ENCODE measurements around the gene MBP. TPM values are rescaled to one million over a fixed set of nuclear protein-coding genes. Genes with fewer than 3 reads are reported as not detected.

Gene MBP
- total RNA-seq, 1 experiment from 2014 or later: 47.4 TPM

DNA sequence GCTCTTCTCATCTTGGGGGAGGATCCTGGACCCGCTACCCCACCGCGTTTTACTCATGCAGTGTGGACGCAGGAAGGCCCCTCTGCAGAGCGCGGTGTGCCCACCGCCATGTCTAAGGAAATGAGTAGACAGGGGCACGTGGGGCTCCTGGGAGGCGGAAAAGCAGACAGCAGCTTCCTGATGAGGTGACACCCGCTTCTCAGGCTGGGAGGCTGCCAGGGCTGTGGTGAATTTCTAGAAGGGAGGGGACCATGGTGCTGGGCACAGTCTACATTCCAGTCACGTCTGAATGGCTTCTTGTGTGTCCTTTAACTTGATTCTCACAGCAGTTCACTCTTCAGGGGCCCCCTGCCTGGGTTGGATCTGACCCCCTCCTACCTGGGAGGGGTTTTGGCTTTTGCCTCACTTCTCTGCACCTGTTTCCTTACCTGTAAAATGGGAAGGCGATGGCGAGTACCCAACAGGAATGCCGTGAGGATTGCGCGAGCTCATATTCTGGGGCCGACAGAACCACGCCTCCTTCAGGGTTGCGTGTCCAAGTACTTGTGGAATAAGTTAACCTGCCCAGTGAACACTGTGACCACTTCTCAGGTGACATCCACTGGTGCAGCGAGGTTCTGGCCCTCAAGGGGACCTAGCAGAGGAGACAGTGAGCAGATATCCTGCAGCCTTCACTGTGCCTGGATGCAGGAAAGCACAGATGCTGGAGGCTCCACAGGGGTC, 32.3 kb upstream of the MBP start:
- H3K9me3 ChIP-seq (ENCODE audit: low read length): no peaks in the 10 kb centered on the region
- no peaks in the 10 kb centered on the region for H3K27me3 ChIP-seq (ENCODE audit: low read length)
- DNase-seq: no peak
- TF ChIP-seq EZH2 (IDR thresholded peaks at IDR 0.05; ENCODE audit: low read length, unreplicated experiment) (no peak), EZH2phosphoT487 (IDR thresholded peaks at IDR 0.05; ENCODE audit: borderline replicate concordance, low read length) (no peak)
- TF ChIP-seq, protein P1, sequence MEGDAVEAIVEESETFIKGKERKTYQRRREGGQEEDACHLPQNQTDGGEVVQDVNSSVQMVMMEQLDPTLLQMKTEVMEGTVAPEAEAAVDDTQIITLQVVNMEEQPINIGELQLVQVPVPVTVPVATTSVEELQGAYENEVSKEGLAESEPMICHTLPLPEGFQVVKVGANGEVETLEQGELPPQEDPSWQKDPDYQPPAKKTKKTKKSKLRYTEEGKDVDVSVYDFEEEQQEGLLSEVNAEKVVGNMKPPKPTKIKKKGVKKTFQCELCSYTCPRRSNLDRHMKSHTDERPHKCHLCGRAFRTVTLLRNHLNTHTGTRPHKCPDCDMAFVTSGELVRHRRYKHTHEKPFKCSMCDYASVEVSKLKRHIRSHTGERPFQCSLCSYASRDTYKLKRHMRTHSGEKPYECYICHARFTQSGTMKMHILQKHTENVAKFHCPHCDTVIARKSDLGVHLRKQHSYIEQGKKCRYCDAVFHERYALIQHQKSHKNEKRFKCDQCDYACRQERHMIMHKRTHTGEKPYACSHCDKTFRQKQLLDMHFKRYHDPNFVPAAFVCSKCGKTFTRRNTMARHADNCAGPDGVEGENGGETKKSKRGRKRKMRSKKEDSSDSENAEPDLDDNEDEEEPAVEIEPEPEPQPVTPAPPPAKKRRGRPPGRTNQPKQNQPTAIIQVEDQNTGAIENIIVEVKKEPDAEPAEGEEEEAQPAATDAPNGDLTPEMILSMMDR (conservative IDR thresholded peaks at IDR 0.05; ENCODE audit: low read depth, low read length): no peak
- no peak for ATAC-seq
- H3K27ac ChIP-seq (ENCODE audit: low read length): no peak overlapping the region
- no peak overlapping the region for H3K9ac ChIP-seq (ENCODE audit: low read length)
- intact Hi-C loops (cut with micrococcal nuclease): no loop called here
- no peaks in the 10 kb centered on the region for H4K20me1 ChIP-seq (ENCODE audit: low read length)
- BruUV-seq (replicated peaks): no TSS peak
- H2AFZ ChIP-seq (ENCODE audit: low read length): no peak overlapping the region
- H3K36me3 ChIP-seq (ENCODE audit: low read depth, low read length): no peaks in the 10 kb centered on the region
- no peak overlapping the region for H3K4me2 ChIP-seq (ENCODE audit: low read length)
- no peaks in the 10 kb centered on the region for H3F3A ChIP-seq (ENCODE audit: low read length, unreplicated experiment)
- POLR2A ChIA-PET (ENCODE audit: unreplicated experiment): no interaction called here
- no peaks in the 10 kb centered on the region for H3K9me2 ChIP-seq (replicated peaks; ENCODE audit: low read length)
- no peak overlapping the region for H3K4me3 ChIP-seq (ENCODE audit: low read length)
- H3K4me1 ChIP-seq (ENCODE audit: insufficient read depth, low read length): peaks cover 16% of the 10 kb centered on the region
- CTCF ChIA-PET: no interaction called here
- no peaks in the 10 kb centered on the region for H3K79me2 ChIP-seq (ENCODE audit: low read length)

DNA sequence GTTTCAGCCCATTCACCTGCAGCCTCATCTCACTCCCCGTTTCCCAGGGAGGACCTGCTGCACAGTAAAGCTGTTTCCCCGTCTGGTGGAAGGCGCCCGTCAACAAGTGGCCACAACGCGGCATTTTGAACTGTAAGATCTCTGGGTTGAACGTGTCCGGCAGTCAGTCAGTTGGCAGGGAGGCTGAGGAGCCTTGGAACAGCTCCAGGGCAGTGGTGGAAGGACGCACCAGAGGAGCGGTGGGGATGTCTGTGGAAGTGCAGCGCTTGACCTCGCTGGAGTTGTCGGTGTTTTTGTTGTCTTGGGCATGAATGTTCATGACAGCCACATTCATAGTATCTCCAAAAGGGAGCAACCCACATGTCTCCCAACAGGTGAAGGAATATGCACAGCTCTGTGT, 31.4 kb upstream of the MBP start:
- intact Hi-C loops (cut with micrococcal nuclease): no loop called here
- no peaks in the 10 kb centered on the region for H3K9me3 ChIP-seq (ENCODE audit: low read length)
- no peak for TF ChIP-seq EZH2 (IDR thresholded peaks at IDR 0.05; ENCODE audit: low read length, unreplicated experiment)
- TF ChIP-seq, protein P1 (conservative IDR thresholded peaks at IDR 0.05; ENCODE audit: low read depth, low read length): no peak
- no peak for TF ChIP-seq EZH2phosphoT487 (IDR thresholded peaks at IDR 0.05; ENCODE audit: borderline replicate concordance, low read length)
- no peak for ATAC-seq
- no TSS peak for BruUV-seq (replicated peaks)
- H3K4me3 ChIP-seq (ENCODE audit: low read length): no peak overlapping the region
- no peaks in the 10 kb centered on the region for H3K9me2 ChIP-seq (replicated peaks; ENCODE audit: low read length)
- H3F3A ChIP-seq (ENCODE audit: low read length, unreplicated experiment): no peaks in the 10 kb centered on the region
- H3K27ac ChIP-seq (ENCODE audit: low read length): no peak overlapping the region
- no peak overlapping the region for H3K4me2 ChIP-seq (ENCODE audit: low read length)
- no peaks in the 10 kb centered on the region for H4K20me1 ChIP-seq (ENCODE audit: low read length)
- no peak overlapping the region for H2AFZ ChIP-seq (ENCODE audit: low read length)
- CTCF ChIA-PET: no interaction called here
- H3K27me3 ChIP-seq (ENCODE audit: low read length): no peaks in the 10 kb centered on the region
- POLR2A ChIA-PET (ENCODE audit: unreplicated experiment): no interaction called here
- no peaks in the 10 kb centered on the region for H3K79me2 ChIP-seq (ENCODE audit: low read length)
- DNase-seq: no peak
- peaks cover 16% of the 10 kb centered on the region for H3K4me1 ChIP-seq (ENCODE audit: insufficient read depth, low read length)
- H3K36me3 ChIP-seq (ENCODE audit: low read depth, low read length): no peaks in the 10 kb centered on the region
- no peak overlapping the region for H3K9ac ChIP-seq (ENCODE audit: low read length)

DNA sequence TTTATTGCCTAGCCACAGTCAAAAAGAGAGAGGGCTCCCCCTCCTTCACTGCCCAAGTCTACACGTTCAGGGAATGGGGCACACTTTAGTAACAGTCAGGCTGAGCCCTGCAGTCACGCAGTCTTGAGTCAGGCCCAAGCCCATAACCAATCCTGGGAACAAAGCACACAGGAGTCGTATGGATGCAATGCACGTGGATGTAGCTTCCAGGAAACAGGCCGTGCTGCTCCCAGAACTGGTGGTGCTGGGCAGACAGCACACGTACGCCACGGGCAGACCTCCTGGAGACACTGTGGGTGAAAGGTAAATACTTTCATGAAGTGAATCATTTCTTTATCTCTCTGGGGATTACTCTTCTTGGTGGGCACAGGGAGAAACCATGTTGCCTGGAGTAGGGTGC, 30.0 kb upstream of the MBP start:
- POLR2A ChIA-PET (ENCODE audit: unreplicated experiment): no interaction called here
- no peak overlapping the region for H3K9ac ChIP-seq (ENCODE audit: low read length)
- no peaks in the 10 kb centered on the region for H3K9me3 ChIP-seq (ENCODE audit: low read length)
- H3F3A ChIP-seq (ENCODE audit: low read length, unreplicated experiment): no peaks in the 10 kb centered on the region
- H3K4me1 ChIP-seq (ENCODE audit: insufficient read depth, low read length): peaks cover 16% of the 10 kb centered on the region
- TF ChIP-seq EZH2phosphoT487 (IDR thresholded peaks at IDR 0.05; ENCODE audit: borderline replicate concordance, low read length) (no peak), EZH2 (IDR thresholded peaks at IDR 0.05; ENCODE audit: low read length, unreplicated experiment) (no peak)
- TF ChIP-seq, protein P1 (conservative IDR thresholded peaks at IDR 0.05; ENCODE audit: low read depth, low read length): no peak
- ATAC-seq (peak; percentile 54), DNase-seq (peak; percentile 47)
- no peaks in the 10 kb centered on the region for H4K20me1 ChIP-seq (ENCODE audit: low read length)
- H3K27me3 ChIP-seq (ENCODE audit: low read length): no peaks in the 10 kb centered on the region
- no peaks in the 10 kb centered on the region for H3K79me2 ChIP-seq (ENCODE audit: low read length)
- H3K4me2 ChIP-seq (ENCODE audit: low read length): no peak overlapping the region
- H3K36me3 ChIP-seq (ENCODE audit: low read depth, low read length): no peaks in the 10 kb centered on the region
- H3K9me2 ChIP-seq (replicated peaks; ENCODE audit: low read length): no peaks in the 10 kb centered on the region
- H3K4me3 ChIP-seq (ENCODE audit: low read length): no peak overlapping the region
- BruUV-seq (replicated peaks): no TSS peak
- H3K27ac ChIP-seq (ENCODE audit: low read length): no peak overlapping the region
- H2AFZ ChIP-seq (ENCODE audit: low read length): peak overlapping the region; percentile 23; the same call in 1 of the 2 replicates
- CTCF ChIA-PET: no interaction called here
- intact Hi-C loops (cut with micrococcal nuclease): no loop called here

All from PC-3 (cell line).